ENCODE data around the gene C6orf132.

Gene C6orf132

GRCh38 chr6:42125231-42125630 lies 17.2 kb downstream of the C6orf132 start:
- TF ChIP-seq EZH2phosphoT487 (IDR thresholded peaks at IDR 0.05; ENCODE audit: borderline replicate concordance) (no peak), CTCF (conservative IDR thresholded peaks at IDR 0.05; ENCODE audit: low read length) (no peak)
- no peak overlapping the region for H2AFZ ChIP-seq (ENCODE audit: low read length)
- H3K9me3 ChIP-seq (ENCODE audit: insufficient read depth, low read depth, low read length) = no peaks in the 10 kb centered on the region
- H3F3A ChIP-seq (ENCODE audit: low read depth) = no peaks in the 10 kb centered on the region
- no peaks in the 10 kb centered on the region for H3K79me2 ChIP-seq (ENCODE audit: insufficient read depth, low read length)
- no peaks in the 10 kb centered on the region for H3K9me2 ChIP-seq (replicated peaks; ENCODE audit: low read depth, low read length)
- no peaks in the 10 kb centered on the region for H4K20me1 ChIP-seq (ENCODE audit: insufficient read depth, low read length, poor library complexity, severe bottlenecking)
- H3K27me3 ChIP-seq (ENCODE audit: insufficient read depth, low read length, poor library complexity, severe bottlenecking) = no peaks in the 10 kb centered on the region
- no peaks in the 10 kb centered on the region for H3K4me1 ChIP-seq (ENCODE audit: insufficient read depth, low read length, poor library complexity, severe bottlenecking)
- no peak overlapping the region for H3K4me3 ChIP-seq (ENCODE audit: low read length, poor library complexity, severe bottlenecking)
- H3K4me2 ChIP-seq (ENCODE audit: low read depth, low read length, poor library complexity, severe bottlenecking) = no peak overlapping the region
- H3K9ac ChIP-seq (ENCODE audit: low read depth, low read length, poor library complexity, severe bottlenecking) = no peak overlapping the region
- no peaks in the 10 kb centered on the region for H3K36me3 ChIP-seq (ENCODE audit: insufficient read depth, low read length)

- Histone ChIP-seq H2AFZ (ENCODE audit: low read length) (no peak overlapping the region), H3K4me3 (ENCODE audit: low read length, poor library complexity, severe bottlenecking) (no peak overlapping the region), H3K9ac (ENCODE audit: low read depth, low read length, poor library complexity, severe bottlenecking) (no peak overlapping the region), H3K36me3 (ENCODE audit: insufficient read depth, low read length) (no peaks in the 10 kb centered on the region), H3K79me2 (ENCODE audit: insufficient read depth, low read length) (no peaks in the 10 kb centered on the region), H3K9me2 (replicated peaks; ENCODE audit: low read depth, low read length) (no peaks in the 10 kb centered on the region), H3K4me2 (ENCODE audit: low read depth, low read length, poor library complexity, severe bottlenecking) (no peak overlapping the region), H3K9me3 (ENCODE audit: insufficient read depth, low read depth, low read length) (no peaks in the 10 kb centered on the region), H3K27me3 (ENCODE audit: insufficient read depth, low read length, poor library complexity, severe bottlenecking) (no peaks in the 10 kb centered on the region), H3K4me1 (ENCODE audit: insufficient read depth, low read length, poor library complexity, severe bottlenecking) (no peaks in the 10 kb centered on the region), H3F3A (ENCODE audit: low read depth) (no peaks in the 10 kb centered on the region), H4K20me1 (ENCODE audit: insufficient read depth, low read length, poor library complexity, severe bottlenecking) (no peaks in the 10 kb centered on the region)
- TF ChIP-seq CTCF (conservative IDR thresholded peaks at IDR 0.05; ENCODE audit: low read length) = no peak
- TF ChIP-seq EZH2phosphoT487 (IDR thresholded peaks at IDR 0.05; ENCODE audit: borderline replicate concordance) = no peak
Observed at GRCh38 chr6:42124223-42124836, 18.1 kb downstream of the C6orf132 start.

GRCh38 chr6:42123379-42124103 lies 18.9 kb downstream of the C6orf132 start:
- Histone ChIP-seq H3K79me2 (ENCODE audit: insufficient read depth, low read length) (no peaks in the 10 kb centered on the region), H3K4me3 (ENCODE audit: low read length, poor library complexity, severe bottlenecking) (no peak overlapping the region), H3K27me3 (ENCODE audit: insufficient read depth, low read length, poor library complexity, severe bottlenecking) (no peaks in the 10 kb centered on the region), H2AFZ (ENCODE audit: low read length) (no peak overlapping the region), H3K4me1 (ENCODE audit: insufficient read depth, low read length, poor library complexity, severe bottlenecking) (no peaks in the 10 kb centered on the region), H3F3A (ENCODE audit: low read depth) (no peaks in the 10 kb centered on the region), H3K36me3 (ENCODE audit: insufficient read depth, low read length) (no peaks in the 10 kb centered on the region), H3K9ac (ENCODE audit: low read depth, low read length, poor library complexity, severe bottlenecking) (no peak overlapping the region), H3K4me2 (ENCODE audit: low read depth, low read length, poor library complexity, severe bottlenecking) (no peak overlapping the region), H3K9me3 (ENCODE audit: insufficient read depth, low read depth, low read length) (no peaks in the 10 kb centered on the region), H4K20me1 (ENCODE audit: insufficient read depth, low read length, poor library complexity, severe bottlenecking) (no peaks in the 10 kb centered on the region), H3K9me2 (replicated peaks; ENCODE audit: low read depth, low read length) (no peaks in the 10 kb centered on the region)
- TF ChIP-seq CTCF (conservative IDR thresholded peaks at IDR 0.05; ENCODE audit: low read length) = no peak
- TF ChIP-seq EZH2phosphoT487 (IDR thresholded peaks at IDR 0.05; ENCODE audit: borderline replicate concordance) = no peak

Measured in Loucy (cell line).